PFSK-1 (cell line): Measurements from ENCODE around the gene TNFRSF1A.

Source experiments
- FOXP2 ChIP-seq: optimal IDR thresholded peaks from 2 replicates; pipeline ENCODE3; 2011; ENCODE audit warnings: borderline replicate concordance, control low read depth, inconsistent platforms; ENCODE audit not compliant: insufficient read depth; ENCODE audit errors: extremely low read length, extremely low read depth
- POLR2AphosphoS5 ChIP-seq: IDR thresholded peaks from 2 replicates; pipeline ENCODE4 v1.6.1; 2012; ENCODE audit warnings: low read depth, mild to moderate bottlenecking, control low read depth, low read length, moderate library complexity
- REST ChIP-seq, 2 experiments: IDR thresholded peaks; 2 replicates each; pipeline versions ENCODE4 v1.6.1 to v1.8.0; 2011 to 2012; ENCODE audit warnings: low read depth in 2 of 2, low read length in 2 of 2, control low read depth in 1 of 2, inconsistent platforms in 1 of 2, mild to moderate bottlenecking in 1 of 2, moderate library complexity in 1 of 2; ENCODE audit not compliant: insufficient read depth in 1 of 2
- SIN3A ChIP-seq: IDR thresholded peaks from 2 replicates; pipeline ENCODE4 v1.6.1; 2012; ENCODE audit warnings: mild to moderate bottlenecking, low read length, moderate library complexity, borderline replicate concordance; ENCODE audit not compliant: insufficient read depth
- TAF1 ChIP-seq: IDR thresholded peaks from 2 replicates; pipeline ENCODE4 v1.6.1; 2012; ENCODE audit warnings: low read length, control low read depth, borderline replicate concordance; ENCODE audit not compliant: insufficient read depth

The TNFRSF1A gene

GRCh38 chr12:6330192-6330591 is 11.7 kb downstream of the TNFRSF1A start:
- TF ChIP-seq FOXP2 (no peak), REST (IDR thresholded peaks at IDR 0.05; ENCODE audit: insufficient read depth in 1 of 2, low read depth in 2 of 2, low read length in 2 of 2) (no peak), SIN3A (no peak), POLR2AphosphoS5 (no peak), TAF1 (no peak)

- TF ChIP-seq TAF1: no peak
- TF ChIP-seq SIN3A: no peak
- TF ChIP-seq REST (IDR thresholded peaks at IDR 0.05; ENCODE audit: insufficient read depth in 1 of 2, low read depth in 2 of 2, low read length in 2 of 2): no peak
- no peak for TF ChIP-seq POLR2AphosphoS5
- no peak for TF ChIP-seq FOXP2
Observed at GRCh38 chr12:6329703-6330064, 12.2 kb downstream of the TNFRSF1A start.

GRCh38 chr12:6328945-6329702 is 12.8 kb downstream of the TNFRSF1A start:
- TF ChIP-seq FOXP2: no peak
- no peak for TF ChIP-seq REST (IDR thresholded peaks at IDR 0.05; ENCODE audit: insufficient read depth in 1 of 2, low read depth in 2 of 2, low read length in 2 of 2)
- no peak for TF ChIP-seq TAF1
- TF ChIP-seq POLR2AphosphoS5: no peak

- TF ChIP-seq TAF1 (no peak), REST (IDR thresholded peaks at IDR 0.05; ENCODE audit: insufficient read depth in 1 of 2, low read depth in 2 of 2, low read length in 2 of 2) (no peak), POLR2AphosphoS5 (no peak), FOXP2 (no peak), SIN3A (no peak)
Observed at GRCh38 chr12:6328045-6328779, 13.7 kb downstream of the TNFRSF1A start.
